Mesenteric fat pad (tissue), 1 donor: Measurements from ENCODE around the gene NDRG2. TPM values are rescaled to one million over a fixed set of nuclear protein-coding genes. Genes with fewer than 3 reads are reported as not detected.
A peak's percentile ranks its signal among the peaks of the same experiment; 100 is the strongest.
"Not testable (repeated sequence)": the region's sequence is repeated elsewhere in the genome, so short reads cannot be mapped to it uniquely, and the experiment has no call there.

ENCODE experiments used
- DNase-seq: peaks from one replicate; pipeline ENCODE4 v3.0.0-alpha.2; 2020; ENCODE audit warnings: low spot score
- total RNA-seq: library from RNA; stranded (reverse); fragmentation: NEBNext Ultra II Directional; extraction: Animal tissue kit (Norgen Biotek cat#: 25700); gene quantifications from one replicate; pipeline ENCODE4 v1.2.1, GENCODE V29; 2021
- donor health status: DM: yes; HTN: yes; CAD: no.

The NDRG2 gene
- total RNA-seq, 1 donor from 2014 or later: 120 TPM

- no peak for DNase-seq
Measured at GRCh38 chr14:21014761-21015190, 10.1 kb downstream of the NDRG2 start.

GRCh38 chr14:21011136-21011535 is 13.7 kb downstream of the NDRG2 start:
- no peak for DNase-seq

GRCh38 chr14:21009721-21010120 is 15.1 kb downstream of the NDRG2 start:
- DNase-seq: not testable (repeated sequence)

- DNase-seq: no peak
Measured at GRCh38 chr14:21003788-21004346, 21.0 kb downstream of the NDRG2 start.

- DNase-seq: no peak
Measured at GRCh38 chr14:21001218-21001617, 23.6 kb downstream of the NDRG2 start.

GRCh38 chr14:20999591-20999990 is 25.3 kb downstream of the NDRG2 start:
- no peak for DNase-seq

- DNase-seq: no peak
Measured at GRCh38 chr14:20998674-20999366, 26.0 kb downstream of the NDRG2 start, which contains the start of gene SLC39A2. Gene SLC39A2, plus strand, starts transcription at chr14:20999293. Its CDS starts 154 bp downstream, at chr14:20999447.

- no peak for DNase-seq
Measured at GRCh38 chr14:20998139-20998538, 26.7 kb downstream of the NDRG2 start.

- DNase-seq: no peak
Measured at GRCh38 chr14:20997564-20997963, 27.3 kb downstream of the NDRG2 start.

GRCh38 chr14:20997115-20997514 is 27.7 kb downstream of the NDRG2 start:
- no peak for DNase-seq

- no peak for DNase-seq
Measured at GRCh38 chr14:20996521-20996920, 28.3 kb downstream of the NDRG2 start.

GRCh38 chr14:20989787-20990600 is 34.9 kb downstream of the NDRG2 start, which contains the start of gene METTL17:
Gene METTL17, plus strand, starts transcription at chr14:20989980. Its CDS starts 23 bp downstream, at chr14:20990003.
- DNase-seq: peak; percentile 92

- DNase-seq: no peak
Measured at GRCh38 chr14:20989471-20989786, 35.4 kb downstream of the NDRG2 start.

- DNase-seq: no peak
Measured at GRCh38 chr14:20988717-20989470, 36.0 kb downstream of the NDRG2 start.

- no peak for DNase-seq
Measured at GRCh38 chr14:20986811-20987210, 38.0 kb downstream of the NDRG2 start.

GRCh38 chr14:20985650-20986049 is 39.2 kb downstream of the NDRG2 start:
- not testable (repeated sequence) for DNase-seq

- DNase-seq: no peak
Measured at GRCh38 chr14:20982646-20983369, 42.1 kb downstream of the NDRG2 start.

- DNase-seq: no peak
Measured at GRCh38 chr14:20980906-20981305, 44.0 kb downstream of the NDRG2 start.

GRCh38 chr14:20978687-20979086 is 46.2 kb downstream of the NDRG2 start:
- DNase-seq: no peak

- no peak for DNase-seq
Measured at GRCh38 chr14:20976291-20976690, 48.6 kb downstream of the NDRG2 start.

- DNase-seq: no peak
Measured at GRCh38 chr14:20973501-20973900, 51.4 kb downstream of the NDRG2 start.
